ENCODE data around the gene HOXD8.

- TF ChIP-seq EZH2 (IDR thresholded peaks at IDR 0.05; ENCODE audit: insufficient read depth, poor library complexity, severe bottlenecking) (no peak), EZH2phosphoT487 (IDR thresholded peaks at IDR 0.05; ENCODE audit: insufficient read depth, low read depth) (no peak)
Observed at GRCh38 chr2:176147210-176147799, 17.8 kb downstream of the HOXD8 start.
